ENCODE data around the gene GPC5.
"Not testable (repeated sequence)": the region's sequence is repeated elsewhere in the genome, so short reads cannot be mapped to it uniquely, and the experiment has no call there.

GPC5 gene

DNA sequence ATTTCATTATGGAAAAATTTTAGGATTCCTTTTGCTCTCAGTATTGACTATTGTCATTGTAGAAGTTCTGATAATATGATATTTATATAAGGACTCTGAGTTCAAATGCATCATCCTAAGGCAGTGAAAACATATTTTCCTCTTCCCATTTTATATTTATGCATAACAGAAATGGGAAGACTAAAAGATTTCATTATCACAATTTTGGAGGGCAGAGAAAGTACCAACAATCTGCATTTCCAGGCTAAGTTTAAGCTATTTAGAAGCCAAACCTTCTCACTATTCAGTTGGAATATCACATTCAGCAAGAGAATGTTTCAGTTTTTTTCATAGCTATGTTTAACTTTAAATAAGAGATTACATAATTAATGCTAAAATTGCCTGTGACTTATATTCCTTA is 1269.7 kb downstream of the GPC5 start:
- H3K4me3 ChIP-seq (ENCODE audit: low read length), result no peak overlapping the region
- DNase-seq (ENCODE audit: low read depth, low spot score), result no peak

- no peak for DNase-seq (ENCODE audit: low read depth, low spot score)
- no peak overlapping the region for H3K4me3 ChIP-seq (ENCODE audit: low read length)
These were observed 1271.7 kb downstream of the GPC5 start for GRCh38 chr13:92670096-92670495.

DNA sequence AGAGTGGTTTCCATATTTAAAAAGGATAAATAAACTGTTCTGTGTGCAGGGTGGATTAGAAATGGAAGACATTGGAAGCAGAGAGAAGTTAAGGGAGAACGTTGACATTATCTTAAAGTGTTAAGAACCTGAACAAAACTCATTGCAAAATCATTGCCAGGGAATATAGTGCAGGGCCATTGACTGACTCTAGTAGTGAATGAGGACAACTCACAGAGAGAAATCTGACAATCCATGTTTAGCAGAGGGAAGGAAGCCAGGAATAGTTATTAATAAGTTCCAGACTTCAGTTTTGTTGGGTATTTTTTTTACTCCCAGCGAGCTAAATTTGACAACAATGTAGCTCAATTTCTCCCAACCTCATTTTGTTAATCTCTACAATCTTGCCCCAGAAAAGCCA is 1273.4 kb downstream of the GPC5 start:
- no peak for DNase-seq (ENCODE audit: low read depth, low spot score)
- H3K4me3 ChIP-seq (ENCODE audit: low read length), result no peak overlapping the region

- no peak for DNase-seq (ENCODE audit: low read depth, low spot score)
- H3K4me3 ChIP-seq (ENCODE audit: low read length), result no peak overlapping the region
These were observed 1277.8 kb downstream of the GPC5 start for GRCh38 chr13:92676246-92676645.

DNA sequence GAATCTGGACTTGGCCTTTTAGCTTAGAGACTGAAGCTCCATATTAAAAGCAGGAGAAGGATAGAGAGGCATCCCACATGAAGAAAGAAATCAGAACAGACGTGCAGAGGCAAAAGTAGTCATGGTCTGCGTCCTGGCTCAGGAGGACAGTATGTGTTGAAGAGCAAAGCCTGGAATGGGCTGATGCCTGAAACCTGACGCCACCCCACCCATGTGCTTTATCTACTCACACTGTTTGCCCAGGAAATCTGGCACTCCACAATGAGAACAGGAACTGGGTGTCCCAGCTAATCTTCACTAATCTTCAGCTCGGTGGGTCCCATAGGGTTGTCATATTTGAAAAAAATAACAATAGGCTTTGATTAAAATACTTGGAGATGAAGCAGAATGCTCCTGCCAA is 1279.2 kb downstream of the GPC5 start:
- no peak overlapping the region for H3K4me3 ChIP-seq (ENCODE audit: low read length)
- DNase-seq (ENCODE audit: low read depth, low spot score), result no peak

- no peak overlapping the region for H3K4me3 ChIP-seq (ENCODE audit: low read length)
- DNase-seq (ENCODE audit: low read depth, low spot score), result no peak
These were observed 1281.2 kb downstream of the GPC5 start for GRCh38 chr13:92679602-92680001.

GRCh38 chr13:92681239-92681638 is 1282.8 kb downstream of the GPC5 start:
- no peak overlapping the region for H3K4me3 ChIP-seq (ENCODE audit: low read length)
- DNase-seq (ENCODE audit: low read depth, low spot score), result no peak

- H3K4me3 ChIP-seq (ENCODE audit: low read length), result no peak overlapping the region
- no peak for DNase-seq (ENCODE audit: low read depth, low spot score)
These were observed 1284.6 kb downstream of the GPC5 start for GRCh38 chr13:92682832-92683517.

DNA sequence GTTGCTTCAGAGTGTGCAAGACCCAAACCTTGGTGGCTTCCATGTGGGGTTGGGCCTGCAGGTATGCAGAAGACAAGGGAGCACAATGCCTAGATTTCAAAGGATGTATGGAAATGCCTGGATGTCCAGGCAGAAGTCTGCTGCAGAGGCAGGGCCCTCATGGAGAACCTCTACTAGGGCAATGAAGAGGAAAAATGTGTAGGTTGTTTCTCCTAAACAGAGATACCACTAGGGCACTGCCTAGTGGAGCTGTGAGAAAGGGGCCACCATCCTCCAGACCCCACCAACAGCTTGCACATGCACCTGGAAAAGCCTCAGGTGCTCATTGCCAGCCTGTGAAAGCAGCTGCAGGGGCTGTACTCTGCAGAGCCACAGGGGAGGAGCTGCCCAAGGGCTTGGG is 1295.6 kb downstream of the GPC5 start:
- DNase-seq (ENCODE audit: low read depth, low spot score), result no peak
- no peak overlapping the region for H3K4me3 ChIP-seq (ENCODE audit: low read length)

GRCh38 chr13:92695827-92696226 is 1297.4 kb downstream of the GPC5 start:
- DNase-seq (ENCODE audit: low read depth, low spot score), result not testable (repeated sequence)

GRCh38 chr13:92716749-92717148 is 1318.3 kb downstream of the GPC5 start:
- H3K4me3 ChIP-seq (ENCODE audit: low read length), result no peak overlapping the region
- DNase-seq (ENCODE audit: low read depth, low spot score), result no peak

More at GRCh38 chr13:92695827-92696226, 1297.4 kb downstream of the GPC5 start:
- not testable (repeated sequence) for H3K4me3 ChIP-seq (ENCODE audit: low read length)

DNA sequence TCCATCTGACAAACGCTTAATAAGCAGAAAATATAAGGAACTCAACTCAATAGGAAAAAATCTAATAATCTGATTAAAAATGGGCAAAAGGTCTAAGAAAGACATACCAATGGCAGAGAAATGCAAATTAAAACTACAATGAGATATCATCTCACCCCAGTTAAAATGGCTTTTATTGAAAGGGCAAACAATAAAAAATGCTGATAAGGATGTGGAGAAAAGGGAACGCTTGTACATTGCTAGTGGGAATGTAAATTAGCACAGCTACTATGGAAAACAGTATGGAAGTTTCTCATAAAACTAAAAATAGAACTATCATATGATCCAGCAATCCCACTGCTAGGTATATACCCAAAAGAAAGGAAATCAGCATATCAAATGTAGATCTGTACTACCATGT is 1319.4 kb downstream of the GPC5 start:
- DNase-seq (ENCODE audit: low read depth, low spot score), result no peak
- no peak overlapping the region for H3K4me3 ChIP-seq (ENCODE audit: low read length)

- DNase-seq (ENCODE audit: low read depth, low spot score), result no peak
These were observed 1321.4 kb downstream of the GPC5 start for GRCh38 chr13:92719868-92720267.

GRCh38 chr13:92721620-92722019 is 1323.2 kb downstream of the GPC5 start:
- no peak overlapping the region for H3K4me3 ChIP-seq (ENCODE audit: low read length)
- DNase-seq (ENCODE audit: low read depth, low spot score), result no peak

More at GRCh38 chr13:92719868-92720267, 1321.4 kb downstream of the GPC5 start:
- no peak overlapping the region for H3K4me3 ChIP-seq (ENCODE audit: low read length)

GRCh38 chr13:92727118-92727517 is 1328.7 kb downstream of the GPC5 start:
- no peak for DNase-seq (ENCODE audit: low read depth, low spot score)
- no peak overlapping the region for H3K4me3 ChIP-seq (ENCODE audit: low read length)

GRCh38 chr13:92734068-92734467 is 1335.6 kb downstream of the GPC5 start:
- no peak for DNase-seq (ENCODE audit: low read depth, low spot score)
- H3K4me3 ChIP-seq (ENCODE audit: low read length), result no peak overlapping the region

DNA sequence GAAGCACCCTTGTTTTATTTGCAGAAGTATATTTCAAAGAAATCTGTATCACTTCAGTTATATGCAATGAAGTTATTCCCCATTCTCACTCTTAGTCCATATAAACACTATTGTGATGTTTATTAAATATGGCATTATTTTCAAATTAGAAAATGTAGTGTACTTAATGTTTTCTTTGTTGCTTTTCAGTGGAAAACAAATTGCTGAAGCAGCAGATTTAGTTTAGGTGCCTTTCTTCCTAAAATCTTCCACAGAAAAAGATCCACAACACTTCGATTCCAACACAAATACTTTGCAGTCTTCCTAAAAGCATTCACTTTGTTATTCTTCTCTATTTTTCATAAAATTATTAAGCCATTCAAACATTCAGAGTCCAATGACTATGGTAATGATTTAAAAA is 1336.1 kb downstream of the GPC5 start:
- no peak for DNase-seq (ENCODE audit: low read depth, low spot score)
- H3K4me3 ChIP-seq (ENCODE audit: low read length), result no peak overlapping the region

DNA sequence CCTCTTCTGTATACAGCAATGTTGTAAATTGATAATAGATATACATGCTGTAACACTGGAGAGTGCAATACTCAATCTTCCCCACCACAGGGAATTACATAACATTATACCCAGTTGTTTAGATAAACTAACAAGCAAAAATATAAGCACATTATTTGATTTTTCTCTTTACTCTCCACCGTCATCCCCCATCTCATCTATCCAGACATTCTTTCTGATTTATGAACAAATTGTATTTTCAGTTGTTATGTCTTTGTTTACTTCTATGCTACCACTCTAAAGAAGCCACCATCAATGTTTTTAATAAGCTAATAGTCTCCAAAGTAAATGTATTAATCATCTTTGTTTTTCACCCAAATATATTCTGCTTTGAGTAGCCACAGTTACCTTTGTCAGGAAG is 1337.5 kb downstream of the GPC5 start:
- no peak overlapping the region for H3K4me3 ChIP-seq (ENCODE audit: low read length)
- no peak for DNase-seq (ENCODE audit: low read depth, low spot score)

- no peak for DNase-seq (ENCODE audit: low read depth, low spot score)
- H3K4me3 ChIP-seq (ENCODE audit: low read length), result no peak overlapping the region
These were observed 1340.9 kb downstream of the GPC5 start for GRCh38 chr13:92739306-92739818.

- DNase-seq (ENCODE audit: low read depth, low spot score), result no peak
- no peak overlapping the region for H3K4me3 ChIP-seq (ENCODE audit: low read length)
These were observed 1345.6 kb downstream of the GPC5 start for GRCh38 chr13:92743992-92744391.

- DNase-seq (ENCODE audit: low read depth, low spot score), result no peak
- H3K4me3 ChIP-seq (ENCODE audit: low read length), result no peak overlapping the region
These were observed 1346.8 kb downstream of the GPC5 start for GRCh38 chr13:92745258-92745657.
